ENCODE measurements around the gene MDGA2.
"Not testable (repeated sequence)": the region's sequence is repeated elsewhere in the genome, so short reads cannot be mapped to it uniquely, and the experiment has no call there.

MDGA2 gene

GRCh38 chr14:47302121-47302520, 373.3 kb downstream of the MDGA2 start:
- DNase-seq, result no peak

- no peak for DNase-seq
Observed at GRCh38 chr14:47300796-47301195, 374.6 kb downstream of the MDGA2 start.

- no peak for DNase-seq
Observed at GRCh38 chr14:47297374-47297773, 378.0 kb downstream of the MDGA2 start.

GRCh38 chr14:47284283-47284682, 391.1 kb downstream of the MDGA2 start:
- no peak for DNase-seq

GRCh38 chr14:47281761-47282160, 393.6 kb downstream of the MDGA2 start:
- not testable (repeated sequence) for DNase-seq

- DNase-seq, result peak; percentile 5
Observed at GRCh38 chr14:47278233-47278842, 397.1 kb downstream of the MDGA2 start.

GRCh38 chr14:47277703-47278102, 397.7 kb downstream of the MDGA2 start:
- DNase-seq, result no peak

GRCh38 chr14:47276931-47277330, 398.5 kb downstream of the MDGA2 start:
- no peak for DNase-seq

GRCh38 chr14:47273939-47274338, 401.5 kb downstream of the MDGA2 start:
- no peak for DNase-seq

GRCh38 chr14:47270715-47271114, 404.7 kb downstream of the MDGA2 start:
- no peak for DNase-seq

- no peak for DNase-seq
Observed at GRCh38 chr14:47269756-47270492, 405.5 kb downstream of the MDGA2 start.

GRCh38 chr14:47264842-47265241, 410.6 kb downstream of the MDGA2 start:
- DNase-seq, result no peak

- DNase-seq, result no peak
Observed at GRCh38 chr14:47262801-47263200, 412.6 kb downstream of the MDGA2 start.

- DNase-seq, result no peak
Observed at GRCh38 chr14:47261350-47261749, 414.1 kb downstream of the MDGA2 start.

- no peak for DNase-seq
Observed at GRCh38 chr14:47259796-47260195, 415.6 kb downstream of the MDGA2 start.

- no peak for DNase-seq
Observed at GRCh38 chr14:47257013-47257412, 418.4 kb downstream of the MDGA2 start.

GRCh38 chr14:47252802-47253201, 422.6 kb downstream of the MDGA2 start:
- no peak for DNase-seq

GRCh38 chr14:47246367-47246766, 429.0 kb downstream of the MDGA2 start:
- no peak for DNase-seq

- DNase-seq, result not testable (repeated sequence)
Observed at GRCh38 chr14:47242579-47242978, 432.8 kb downstream of the MDGA2 start.

- DNase-seq, result no peak
Observed at GRCh38 chr14:47240748-47241437, 434.5 kb downstream of the MDGA2 start.

GRCh38 chr14:47235619-47236018, 439.8 kb downstream of the MDGA2 start:
- DNase-seq, result no peak

- no peak for DNase-seq
Observed at GRCh38 chr14:47226877-47227520, 448.4 kb downstream of the MDGA2 start.

GRCh38 chr14:47223656-47224055, 451.7 kb downstream of the MDGA2 start:
- DNase-seq, result no peak

GRCh38 chr14:47220096-47220495, 455.3 kb downstream of the MDGA2 start:
- no peak for DNase-seq
